Kidney epithelial cell (primary cell): Measurements from ENCODE around the gene ALX3. TPM values are rescaled to one million over a fixed set of nuclear protein-coding genes. Genes with fewer than 3 reads are reported as not detected.

Experiments used
- DNase-seq: peaks from one replicate; pipeline ENCODE4 v3.0.0-alpha.2; 2010; ENCODE audit warnings: low read depth
- H3K27me3 ChIP-seq: 2 replicates; pipeline ENCODE4 v1.6.0; 2011; ENCODE audit warnings: low read length; ENCODE audit not compliant: control insufficient read depth, insufficient read depth
- H3K36me3 ChIP-seq: 2 replicates; pipeline ENCODE4 v1.5.1; 2011; ENCODE audit warnings: low read length; ENCODE audit not compliant: control insufficient read depth, insufficient read depth
- H3K4me3 ChIP-seq: 2 replicates; pipeline ENCODE4 v1.5.1; 2011; ENCODE audit warnings: low read depth, mild to moderate bottlenecking, control low read depth, low read length
- CTCF ChIP-seq: IDR thresholded peaks from 2 replicates; pipeline ENCODE4 v1.5.1; 2011; ENCODE audit warnings: mild to moderate bottlenecking, moderate library complexity, low read length, control low read depth, inconsistent platforms; ENCODE audit not compliant: insufficient read depth, poor library complexity, severe bottlenecking
- total RNA-seq: library from RNA; depleted of rRNA; stranded (reverse); fragments of >200 nt; gene quantifications from 2 replicates; pipeline ENCODE4 v1.2.3, GENCODE V29; 2015

The ALX3 gene
- total RNA-seq, 1 donor from 2014 or later: not detected

GRCh38 chr1:110112656-110113055 lies 42.2 kb upstream of the ALX3 start:
- Histone ChIP-seq H3K36me3 (no peaks in the 10 kb centered on the region), H3K27me3 (peaks cover 51% of the 10 kb centered on the region), H3K4me3 (no peak overlapping the region)

GRCh38 chr1:110112143-110112542 lies 41.7 kb upstream of the ALX3 start, which contains the start of gene UBL4B:
TSS of gene UBL4B (plus strand) at chr1:110112443. CDS start at chr1:110112535, 92 bp downstream.
- no peak for DNase-seq
- TF ChIP-seq CTCF: no peak
- H3K4me3 ChIP-seq: no peak within 1 kb of the TSS
- no peaks in the 10 kb centered on the region for H3K36me3 ChIP-seq
- peaks cover 54% of the 10 kb centered on the region for H3K27me3 ChIP-seq

More at GRCh38 chr1:110112656-110113055, 42.2 kb upstream of the ALX3 start:
- DNase-seq: no peak
- TF ChIP-seq CTCF: no peak

GRCh38 chr1:110111081-110111480 lies 40.6 kb upstream of the ALX3 start:
- no peak for TF ChIP-seq CTCF
- no peaks in the 10 kb centered on the region for H3K36me3 ChIP-seq
- no peak overlapping the region for H3K4me3 ChIP-seq
- no peak for DNase-seq
- H3K27me3 ChIP-seq: peaks cover 52% of the 10 kb centered on the region

GRCh38 chr1:110107867-110108469 lies 37.5 kb upstream of the ALX3 start:
- Histone ChIP-seq H3K4me3 (no peak overlapping the region), H3K27me3 (peaks cover 39% of the 10 kb centered on the region), H3K36me3 (no peaks in the 10 kb centered on the region)
- DNase-seq: no peak
- TF ChIP-seq CTCF: no peak

GRCh38 chr1:110106013-110106941 lies 35.8 kb upstream of the ALX3 start:
- Histone ChIP-seq H3K36me3 (no peaks in the 10 kb centered on the region), H3K27me3 (peaks cover 34% of the 10 kb centered on the region), H3K4me3 (no peak overlapping the region)
- TF ChIP-seq CTCF: peak; percentile 92
- peak; percentile 35 for DNase-seq
